Astrocyte (in vitro differentiated cells and primary cell): ENCODE results near the gene RNF166.

Source experiments
- EZH2 ChIP-seq: IDR thresholded peaks from 2 replicates; pipeline ENCODE4 v1.6.1; 2012; ENCODE audit warnings: mild to moderate bottlenecking, low read length, inconsistent platforms; ENCODE audit not compliant: insufficient read depth
- TF ChIP-seq, protein P1 (sequence below): IDR thresholded peaks from 2 replicates; pipeline ENCODE4 v1.5.1; 2011; ENCODE audit warnings: low read depth, mild to moderate bottlenecking, inconsistent platforms, low read length, moderate library complexity; ENCODE audit not compliant: insufficient read depth

DNA sequence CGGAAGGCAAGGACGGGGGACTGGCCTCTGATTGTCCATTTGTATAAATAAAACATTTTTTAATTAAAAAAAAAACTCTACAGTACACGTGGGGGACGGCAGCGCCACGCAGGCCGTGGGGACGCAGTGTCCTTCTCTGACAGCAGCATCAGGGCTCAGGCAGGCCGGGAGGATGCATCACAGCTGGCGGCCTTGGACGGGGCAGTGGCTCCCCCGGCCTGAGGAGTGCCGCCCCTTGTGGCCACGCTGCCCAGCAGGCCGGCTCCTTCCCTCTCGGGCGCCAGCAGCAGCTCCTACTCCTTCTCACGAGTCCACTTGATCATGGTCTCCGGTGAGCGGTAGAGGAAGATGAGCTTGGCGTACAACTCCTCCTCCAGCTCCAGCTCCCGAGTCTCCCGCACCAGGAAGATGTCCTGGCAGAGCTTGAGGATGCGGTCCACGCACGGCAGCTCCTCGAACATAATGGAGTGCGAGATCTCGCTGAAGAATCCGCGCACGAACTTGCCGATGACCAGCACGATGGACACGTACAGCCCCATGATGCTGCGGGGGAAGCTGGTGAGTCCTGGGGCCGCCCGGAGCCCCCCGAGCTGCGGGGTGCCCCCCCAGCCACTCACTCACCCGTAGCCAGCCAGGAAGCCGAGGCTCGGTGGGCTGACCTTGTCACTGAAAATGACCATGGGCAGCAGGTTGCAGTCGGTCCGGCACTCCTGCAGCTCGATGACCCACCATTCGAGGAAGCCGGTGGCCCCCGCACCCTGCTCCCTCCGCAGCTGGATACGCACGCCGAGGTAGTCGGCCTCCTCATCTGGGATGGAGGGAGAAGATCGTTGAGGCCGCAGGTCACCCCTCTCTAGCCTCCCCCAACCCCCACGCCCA, 9.3 kb upstream of the RNF166 start:
- no peak for TF ChIP-seq EZH2
- TF ChIP-seq, protein P1, sequence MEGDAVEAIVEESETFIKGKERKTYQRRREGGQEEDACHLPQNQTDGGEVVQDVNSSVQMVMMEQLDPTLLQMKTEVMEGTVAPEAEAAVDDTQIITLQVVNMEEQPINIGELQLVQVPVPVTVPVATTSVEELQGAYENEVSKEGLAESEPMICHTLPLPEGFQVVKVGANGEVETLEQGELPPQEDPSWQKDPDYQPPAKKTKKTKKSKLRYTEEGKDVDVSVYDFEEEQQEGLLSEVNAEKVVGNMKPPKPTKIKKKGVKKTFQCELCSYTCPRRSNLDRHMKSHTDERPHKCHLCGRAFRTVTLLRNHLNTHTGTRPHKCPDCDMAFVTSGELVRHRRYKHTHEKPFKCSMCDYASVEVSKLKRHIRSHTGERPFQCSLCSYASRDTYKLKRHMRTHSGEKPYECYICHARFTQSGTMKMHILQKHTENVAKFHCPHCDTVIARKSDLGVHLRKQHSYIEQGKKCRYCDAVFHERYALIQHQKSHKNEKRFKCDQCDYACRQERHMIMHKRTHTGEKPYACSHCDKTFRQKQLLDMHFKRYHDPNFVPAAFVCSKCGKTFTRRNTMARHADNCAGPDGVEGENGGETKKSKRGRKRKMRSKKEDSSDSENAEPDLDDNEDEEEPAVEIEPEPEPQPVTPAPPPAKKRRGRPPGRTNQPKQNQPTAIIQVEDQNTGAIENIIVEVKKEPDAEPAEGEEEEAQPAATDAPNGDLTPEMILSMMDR, result no peak
